HepG2 (cell line): ENCODE measurements around the gene NLRC3. TPM values are rescaled to one million over a fixed set of nuclear protein-coding genes. Genes with fewer than 3 reads are reported as not detected.

Experiments
- ATAC-seq: fragments of 200-7000 bp; cut with Tn5 transposase; 3 replicates; pipeline ENCODE4 v1.9.1; 2020; ENCODE audit warnings: mild to moderate bottlenecking, moderate library complexity
- BruUV-seq: library from RNA; stranded (reverse); fragments of 400-500 nt; replicated peaks from 2 replicates; lab custom pipeline; 2021; lab: Mats Ljungman, UMichigan
- CTCF ChIA-PET: fragments of 300-600 bp; formaldehyde crosslinking; extraction: SDS; loops from one replicate; lab custom pipeline; 2021; ENCODE audit warnings: low total read pairs, inconsistent platforms, low intra/inter-chr PET ratio; lab: Yijun Ruan, JAX
- POLR2A ChIA-PET: fragments of 350-600 bp; sonication (Branson Sonifier 250); formaldehyde crosslinking; loops from one replicate; lab custom pipeline; 2020; ENCODE audit warnings: antibody characterized with exemption, inconsistent platforms; lab: Yijun Ruan, JAX
- DNase-seq: peaks from one replicate; pipeline ENCODE4 v3.0.0-alpha.2; 2015; ENCODE audit warnings: low spot score
- FAIRE-seq: peaks from 3 replicates; lab custom pipeline; 2011; peaks lifted over from hg19 to GRCh38; lab: Jason Lieb, UNC
- H2AFZ ChIP-seq: one replicate; pipeline ENCODE4 v1.6.1; 2011; ENCODE audit warnings: low read length, inconsistent platforms
- H3K27ac ChIP-seq: fragments of 300-600 bp; 3 replicates; pipeline ENCODE4 v1.8.0; 2011; ENCODE audit warnings: mixed run types, mild to moderate bottlenecking, mixed read lengths, low read length, inconsistent platforms; ENCODE audit not compliant: insufficient read depth; ENCODE audit errors: extremely low read length
- H3K27me3 ChIP-seq, 2 experiments: fragments of 200-600 bp in 1 of 2; 2 replicates in 1 of 2; 3 replicates in 1 of 2; pipeline versions ENCODE4 v1.6.0 to v1.8.0; 2011; ENCODE audit warnings: low read length in 2 of 2, mild to moderate bottlenecking in 2 of 2, moderate library complexity in 2 of 2, inconsistent platforms in 1 of 2; ENCODE audit not compliant: insufficient read depth in 2 of 2, control insufficient read depth in 1 of 2
- H3K36me3 ChIP-seq, 2 experiments: fragments of 200-600 bp in 1 of 2; replicated peaks in 1 of 2; 2 replicates in 1 of 2; 3 replicates in 1 of 2; pipeline versions ENCODE4 v1.5.1 to v1.8.0; 2011; ENCODE audit warnings: low read length in 2 of 2, inconsistent platforms in 1 of 2; ENCODE audit not compliant: insufficient read depth in 2 of 2, control insufficient read depth in 1 of 2
- H3K4me1 ChIP-seq: 2 replicates; pipeline ENCODE4 v1.5.1; 2012; ENCODE audit warnings: low read length, inconsistent platforms; ENCODE audit not compliant: insufficient read depth
- H3K4me2 ChIP-seq: 2 replicates; pipeline ENCODE4 v1.6.0; 2011; ENCODE audit warnings: low read depth, low read length, inconsistent platforms
- H3K4me3 ChIP-seq, 3 experiments: fragments of 200-600 bp in 1 of 3; sonication (generic), shearing (Covaris generic) in 1 of 3; replicated peaks in 1 of 3; 2 replicates each; pipeline ENCODE4 v1.5.1; 2011 to 2016; ENCODE audit warnings: low read length in 3 of 3, inconsistent platforms in 2 of 3, low read depth in 2 of 3, mild to moderate bottlenecking in 2 of 3, control low read depth in 1 of 3, mixed read lengths in 1 of 3; ENCODE audit not compliant: insufficient read depth in 1 of 3
- H3K79me2 ChIP-seq: one replicate; pipeline ENCODE4 v1.6.1; 2011; ENCODE audit warnings: low read length, inconsistent platforms; ENCODE audit not compliant: insufficient read depth
- H3K9ac ChIP-seq: 2 replicates; pipeline ENCODE4 v1.6.0; 2011; ENCODE audit warnings: mild to moderate bottlenecking, low read depth, low read length, inconsistent platforms; ENCODE audit not compliant: insufficient read depth
- H3K9me3 ChIP-seq: 2 replicates; pipeline ENCODE4 v1.5.1; 2012; ENCODE audit warnings: mild to moderate bottlenecking, low read length
- H4K20me1 ChIP-seq: 2 replicates; pipeline ENCODE4 v1.6.0; 2011; ENCODE audit warnings: inconsistent platforms, mild to moderate bottlenecking, low read length, moderate library complexity; ENCODE audit not compliant: insufficient read depth
- BORCS8-MEF2B ChIP-seq: sonication (generic); formaldehyde crosslinking; IDR thresholded peaks from 2 replicates; pipeline ENCODE4 v1.8.0; 2022; ENCODE audit warnings: mild to moderate bottlenecking, missing genetic modification reagents
- HNRNPL ChIP-seq: fragments of 200-400 bp; formaldehyde crosslinking; IDR thresholded peaks from 2 replicates; pipeline ENCODE4 v1.6.1; 2017; ENCODE audit warnings: mild to moderate bottlenecking, low read depth, low read length
- ISX ChIP-seq: sonication (generic); formaldehyde crosslinking; conservative IDR thresholded peaks from 2 replicates; pipeline ENCODE4 v1.5.0; 2020; ENCODE audit warnings: missing genetic modification reagents
- NFKB2 ChIP-seq: sonication (generic); formaldehyde crosslinking; IDR thresholded peaks from 2 replicates; pipeline ENCODE4 v1.4.0; 2020; ENCODE audit warnings: missing genetic modification reagents, borderline replicate concordance
- PBX3 ChIP-seq: sonication (generic); formaldehyde crosslinking; IDR thresholded peaks from 2 replicates; pipeline ENCODE4 v1.8.1; 2023; ENCODE audit warnings: missing genetic modification reagents, inconsistent platforms, borderline replicate concordance
- SOX13 ChIP-seq, 3 experiments: fragments of 450-650 bp in 1 of 3; sonication (generic) in 1 of 3; formaldehyde crosslinking in 1 of 3; IDR thresholded peaks in 2 of 3; conservative IDR thresholded peaks in 1 of 3; 2 replicates each; pipeline versions ENCODE4 v1.5.0 to v1.6.1; 2016 to 2020; ENCODE audit warnings: antibody characterized with exemption in 1 of 3, mild to moderate bottlenecking in 1 of 3, missing compliant biosample characterization in 1 of 3, missing genetic modification reagents in 1 of 3, moderate library complexity in 1 of 3
- TEAD2 ChIP-seq: sonication (generic); formaldehyde crosslinking; IDR thresholded peaks from 2 replicates; pipeline ENCODE4 v1.9.0; 2021; ENCODE audit warnings: missing genetic modification reagents
- ZC3H4 ChIP-seq: sonication (generic); formaldehyde crosslinking; IDR thresholded peaks from 2 replicates; pipeline ENCODE4 v1.4.0; 2020; ENCODE audit warnings: missing genetic modification reagents, borderline replicate concordance
- ZEB1 ChIP-seq: IDR thresholded peaks from 2 replicates; pipeline ENCODE4 v1.6.1; 2012; ENCODE audit warnings: mild to moderate bottlenecking, low read depth, inconsistent platforms; ENCODE audit not compliant: insufficient replicate concordance
- ZFX ChIP-seq: sonication (generic); formaldehyde crosslinking; IDR thresholded peaks from 2 replicates; pipeline ENCODE4 v1.4.0; 2020; ENCODE audit warnings: mild to moderate bottlenecking, low read depth, missing genetic modification reagents, moderate library complexity
- ZNF264 ChIP-seq: sonication (generic); formaldehyde crosslinking; IDR thresholded peaks from 2 replicates; pipeline ENCODE4 v1.4.0; 2020; ENCODE audit warnings: missing genetic modification reagents
- ZNF280B ChIP-seq: sonication (generic); formaldehyde crosslinking; IDR thresholded peaks from 2 replicates; pipeline ENCODE4 v1.5.0; 2020; ENCODE audit warnings: missing genetic modification reagents, mild to moderate bottlenecking, borderline replicate concordance
- ZNF782 ChIP-seq: sonication (generic); formaldehyde crosslinking; IDR thresholded peaks from 2 replicates; pipeline ENCODE4 v1.4.0; 2020; ENCODE audit warnings: missing genetic modification reagents, mild to moderate bottlenecking, borderline replicate concordance
- WGBS: methylation state at CpG from one replicate; pipeline ENCODE4 v1.1.6; 2017; ENCODE audit warnings: low lambda C conversion rate; 5-methylcytosine and 5-hydroxymethylcytosine counted together
- in situ Hi-C: cut with HindIII; loops from 2 replicates; pipeline ENCODE4 v1.10.0; 2017; ENCODE audit warnings: low pct_unique_long_range_greater_than_20kb; ENCODE audit not compliant: extremely low pct_ligation_motif_present
- intact Hi-C: fragments of 100-400 bp; cut with micrococcal nuclease; formaldehyde crosslinking; loops from one replicate; pipeline ENCODE4 v1.10.0; 2022; ENCODE audit not compliant: unreplicated experiment
- polyA plus RNA-seq, 8 experiments: library from polyadenylated mRNA; depleted of rRNA in 3 of 8; stranded (reverse) in 7 of 8; unstranded in 1 of 8; fragments of >200 nt; fragmentation: Illumina TruSeq in 4 of 8; extraction: Trizol in 4 of 8; gene quantifications; 2 replicates each; pipeline versions ENCODE4 v1.2.1 to v1.2.3, GENCODE V29; 2011 to 2016; ENCODE audit warnings: low read depth in 4 of 8, missing spikeins in 1 of 8, mixed read lengths in 1 of 8; ENCODE audit not compliant: insufficient read depth in 1 of 8
- total RNA-seq, 5 experiments: library from RNA; depleted of rRNA; stranded (reverse); fragments of >200 nt; fragmentation: Illumina TruSeq; extraction: Trizol; gene quantifications; 2 replicates each; pipeline ENCODE4 v1.2.3, GENCODE V29; 2016; ENCODE audit warnings: low read depth in 1 of 5

NLRC3 gene
- total and polyA plus RNA-seq, 2 of the 13 experiments (the other 11 are each of a cell fraction or from before 2014, with no cell fraction given), result not detected

- no peak for DNase-seq
- no peaks in the 10 kb centered on the region for H3K36me3 ChIP-seq
- ATAC-seq, result no peak; the same call in 2 of the 3 replicates
- H3K27ac ChIP-seq, result no peak overlapping the region
- no peak overlapping the region for H3K9ac ChIP-seq
- H3K4me1 ChIP-seq, result no peaks in the 10 kb centered on the region
- BruUV-seq, result no TSS peak
- no peaks in the 10 kb centered on the region for H3K79me2 ChIP-seq
- H4K20me1 ChIP-seq, result no peaks in the 10 kb centered on the region
- ChIA-PET CTCF (no interaction called here), POLR2A (no interaction called here)
- no peak for FAIRE-seq
- in situ Hi-C loops (no loop called here), intact Hi-C loops (loop anchor here (2.0 kb wide), 1 partner anchor 18 kb away; no protein-coding TSS in a partner anchor)
- no peak overlapping the region for H3K4me2 ChIP-seq
- no peak overlapping the region for H2AFZ ChIP-seq
- WGBS, result 57% methylated on average over 3 of the region's 29 CpGs
- H3K9me3 ChIP-seq, result no peaks in the 10 kb centered on the region
- H3K27me3 ChIP-seq, result peaks cover 5 to 17% of the 10 kb centered on the region in 2 experiments; a peak in 4 of 5 replicates
- no peak overlapping the region for H3K4me3 ChIP-seq
- TF ChIP-seq ZFX (no peak), SOX13 (IDR thresholded peaks at IDR 0.05) (no peak), SOX13 (CRISPR knock-in tag; conservative IDR thresholded peaks at IDR 0.05 in 1 of 2, IDR thresholded peaks at IDR 0.05 in 1 of 2) (no peak), ZEB1 (no peak)
Measured at GRCh38 chr16:3562914-3563480, 14.2 kb downstream of the NLRC3 start.

GRCh38 chr16:3561626-3562025, 15.6 kb downstream of the NLRC3 start:
- DNase-seq (no peak), ATAC-seq (no peak), FAIRE-seq (no peak)
- H3K9ac ChIP-seq, result no peak overlapping the region
- WGBS, result 60% methylated on average over 2 of the region's 15 CpGs
- POLR2A ChIA-PET, result no interaction called here
- H3K27ac ChIP-seq, result no peak overlapping the region
- H3K79me2 ChIP-seq, result no peaks in the 10 kb centered on the region
- no peak overlapping the region for H3K4me3 ChIP-seq
- H3K4me1 ChIP-seq, result no peaks in the 10 kb centered on the region
- no peaks in the 10 kb centered on the region for H3K36me3 ChIP-seq
- no peaks in the 10 kb centered on the region for H4K20me1 ChIP-seq
- H3K9me3 ChIP-seq, result no peaks in the 10 kb centered on the region
- intact Hi-C loops, result loop anchor here (2.0 kb wide), 1 partner anchor 17 kb away; no protein-coding TSS in a partner anchor
- CTCF ChIA-PET, result no interaction called here
- H3K4me2 ChIP-seq, result no peak overlapping the region
- H3K27me3 ChIP-seq, result peaks cover 5 to 17% of the 10 kb centered on the region in 2 experiments; a peak in 4 of 5 replicates
- H2AFZ ChIP-seq, result no peak overlapping the region
- no TSS peak for BruUV-seq
- in situ Hi-C loops, result no loop called here
- TF ChIP-seq NFKB2 (CRISPR knock-in tag), result no peak
- no peak for TF ChIP-seq TEAD2 (CRISPR knock-in tag)
- TF ChIP-seq ISX (CRISPR knock-in tag), result no peak
- TF ChIP-seq PBX3, result no peak
- no peak for TF ChIP-seq HNRNPL
- TF ChIP-seq ZC3H4 (CRISPR knock-in tag), result no peak
- TF ChIP-seq ZNF280B (CRISPR knock-in tag), result no peak
- TF ChIP-seq ZNF264 (CRISPR knock-in tag), result no peak
- no peak for TF ChIP-seq BORCS8-MEF2B (CRISPR knock-in tag)
- no peak for TF ChIP-seq ZNF782 (CRISPR knock-in tag)
